Heart left ventricle (tissue), 16 donors: ENCODE data around the gene OR52W1. TPM values are rescaled to one million over a fixed set of nuclear protein-coding genes. Genes with fewer than 3 reads are reported as not detected.

Source experiments
- ATAC-seq, 4 donors: fragments of 200-7000 bp; cut with Tn5 transposase; one replicate each; pipeline ENCODE4 v1.9.1; 2020 to 2022; ENCODE audit warnings: moderate library complexity in 4 of 4, mild to moderate bottlenecking in 3 of 4, moderate number of reproducible peaks in 1 of 4
- DNase-seq, 5 donors: peaks; one replicate each; pipeline ENCODE4 v3.0.0-alpha.2; 2020
- H3K27ac ChIP-seq, 12 donors: fragments of 200-600 bp; sonication (generic) in 4 of 12; one replicate each; pipeline versions ENCODE4 v1.5.0 to v1.8.0; 2016 to 2022; ENCODE audit warnings: mild to moderate bottlenecking in 2 of 12
- H3K27me3 ChIP-seq, 9 donors: fragments of 200-600 bp; sonication (generic) in 2 of 9; one replicate each; pipeline versions ENCODE4 v1.5.1 to v1.8.0; 2016 to 2022; ENCODE audit warnings: mild to moderate bottlenecking in 3 of 9
- H3K36me3 ChIP-seq, 9 donors: fragments of 200-600 bp; sonication (generic) in 2 of 9; one replicate each; pipeline versions ENCODE4 v1.5.0 to v1.8.0; 2018 to 2022; ENCODE audit warnings: mild to moderate bottlenecking in 2 of 9
- H3K4me1 ChIP-seq, 12 donors: fragments of 200-600 bp; sonication (generic) in 4 of 12; one replicate each; pipeline versions ENCODE4 v1.5.0 to v1.8.0; 2016 to 2022; ENCODE audit warnings: mild to moderate bottlenecking in 3 of 12
- H3K4me3 ChIP-seq, 12 donors: fragments of 200-600 bp; sonication (generic) in 4 of 12; one replicate each; pipeline versions ENCODE4 v1.5.0 to v1.8.0; 2017 to 2022; ENCODE audit warnings: mild to moderate bottlenecking in 9 of 12, moderate library complexity in 4 of 12
- H3K9me3 ChIP-seq, 12 donors: fragments of 200-600 bp; sonication (generic) in 4 of 12; one replicate each; pipeline versions ENCODE4 v1.5.0 to v1.8.0; 2016 to 2022; ENCODE audit warnings: mild to moderate bottlenecking in 1 of 12
- CTCF ChIP-seq, 12 donors: fragments of 200-600 bp; sonication (generic) in 4 of 12; IDR thresholded peaks; one replicate each; pipeline versions ENCODE4 v1.5.0 to v1.8.0; 2018 to 2022; ENCODE audit warnings: antibody characterized with exemption in 12 of 12, mild to moderate bottlenecking in 5 of 12
- POLR2A ChIP-seq, 2 donors: fragments of 450-650 bp; IDR thresholded peaks; one replicate each; pipeline ENCODE4 v1.6.1; 2017; ENCODE audit warnings: antibody characterized with exemption in 2 of 2, mild to moderate bottlenecking in 2 of 2, moderate library complexity in 2 of 2
- WGBS, 4 donors: extraction: QIAGEN DNeasy Blood & Tissue Kit in 2 of 4; methylation state at CpG; one replicate each; pipeline versions ENCODE4 v1.1.5 to v1.1.7; 2013 to 2018; 5-methylcytosine and 5-hydroxymethylcytosine counted together
- intact Hi-C, 10 donors: fragments of 100-400 bp; cut with DNase I; formaldehyde crosslinking; loops; one replicate each; pipeline versions ENCODE4 v1.11.1 to v1.14.2; 2022
- polyA plus RNA-seq, 2 donors: library from polyadenylated mRNA; stranded (reverse); fragments of 200-250 nt; gene quantifications; one replicate each; pipeline ENCODE4 v1.2.3, GENCODE V29; 2013
- total RNA-seq, 9 donors: library from RNA; depleted of rRNA in 2 of 9; stranded (reverse); fragments of >200 nt in 2 of 9; fragmentation: NEBNext Ultra II Directional in 3 of 9; extraction: Animal tissue kit (Norgen Biotek cat#: 25700) in 3 of 9; gene quantifications; one replicate each; pipeline versions ENCODE4 v1.1.0 to v1.2.4, GENCODE V29; 2016 to 2023
- donor health status: ischemic (EF 13 %, LVEDD 7.1; RV severe dilation, severe dysfunction).
- donor health status: healthy with polysubstance abuse.
- donor health status: DM: no; HTN: yes; CAD: no.
- donor health status: DM: no; HTN: no; CAD: no.
- donor health status: ischemic (EF 25% LVEDD 6.9; RV normal size, moderate dysfunction).
- donor health status: ischemic (EF 25% LVEDD 5.7; RV mildly dilated, moderate dysfunction).
- donor health status: healthy.
- donor health status: DM: yes; HTN: yes; CAD: no.
- donor health status: ischemic (EF 35%, LVEDD 5.7; RV mildly dilated, moderate dysfunction).
- donor health status: nonischemic (EF 11% LVEDD 7.7; RV severe dilation, severe dysfunction).
- donor health status: DM: yes; HTN: yes; CAD: no.
- donor health status: PGD.
- donor health status: ischemic (EF 29% LVEDD 5.4; RV normal size, mild dysfunction).
- donor health status: nonischemic (EF 23%, LVEDD 6.1; RV moderate dilation, normal function).

OR52W1 gene
- total and polyA plus RNA-seq, 11 donors = not detected

GRCh38 chr11:6216501-6216900 is 17.5 kb downstream of the OR52W1 start:
- Histone ChIP-seq H3K27me3 (no peaks in the 10 kb centered on the region), H3K4me3 (no peak overlapping the region), H3K9me3 (no peaks in the 10 kb centered on the region), H3K36me3 (peaks cover 0 to 100% (median 96%) of the 10 kb centered on the region in 9 donors), H3K27ac (no peak overlapping the region), H3K4me1 (peaks cover 0 to 24% (median 0%) of the 10 kb centered on the region in 12 donors)
- no peak for TF ChIP-seq POLR2A (IDR thresholded peaks at IDR 0.05)
- TF ChIP-seq CTCF (IDR thresholded peaks at IDR 0.05) = no peak
- WGBS, 4 donors = 90 to 95% (median 94%) methylated on average over 4 of the region's 4 CpGs
- DNase-seq = no peak
- ATAC-seq = no peak
- intact Hi-C loops = no loop called here

GRCh38 chr11:6217722-6218121 is 18.7 kb downstream of the OR52W1 start:
- peaks cover 0 to 24% (median 1%) of the 10 kb centered on the region in 12 donors for H3K4me1 ChIP-seq
- intact Hi-C loops = no loop called here
- no peak for ATAC-seq
- no peak for TF ChIP-seq POLR2A (IDR thresholded peaks at IDR 0.05)
- TF ChIP-seq CTCF (IDR thresholded peaks at IDR 0.05) = no peak
- 88 to 94% (median 91%) methylated on average over 18 to 19 of the region's 19 CpGs for WGBS, 4 donors
- H3K27ac ChIP-seq = no peak overlapping the region
- DNase-seq = no peak
- H3K4me3 ChIP-seq = no peak overlapping the region
- H3K27me3 ChIP-seq = no peaks in the 10 kb centered on the region
- H3K9me3 ChIP-seq = no peaks in the 10 kb centered on the region
- H3K36me3 ChIP-seq = peaks cover 0 to 100% (median 96%) of the 10 kb centered on the region in 9 donors

- ATAC-seq (peak in 3 of 4 donors; percentile 79 to 90 (median 87)), DNase-seq (no peak)
- TF ChIP-seq CTCF (IDR thresholded peaks at IDR 0.05) (no peak), POLR2A (IDR thresholded peaks at IDR 0.05) (no peak)
- H3K4me1 ChIP-seq = peaks cover 0 to 24% (median 3%) of the 10 kb centered on the region in 12 donors
- H3K4me3 ChIP-seq = no peak overlapping the region
- 41 to 57% (median 49%) methylated on average over 2 of the region's 2 CpGs for WGBS, 4 donors
- no peaks in the 10 kb centered on the region for H3K9me3 ChIP-seq
- H3K36me3 ChIP-seq = peaks cover 0 to 100% (median 96%) of the 10 kb centered on the region in 9 donors
- no peaks in the 10 kb centered on the region for H3K27me3 ChIP-seq
- intact Hi-C loops = no loop called here
- peak overlapping the region in 8 of 12 donors; percentile 18 to 71 (median 46) for H3K27ac ChIP-seq
These were observed 20.3 kb downstream of the OR52W1 start for GRCh38 chr11:6219359-6219758.

- Histone ChIP-seq H3K27me3 (no peaks in the 10 kb centered on the region), H3K4me3 (no peak overlapping the region), H3K4me1 (peaks cover 3 to 43% (median 21%) of the 10 kb centered on the region in 12 donors), H3K9me3 (no peaks in the 10 kb centered on the region), H3K36me3 (peaks cover 0 to 56% (median 52%) of the 10 kb centered on the region in 9 donors), H3K27ac (peak overlapping the region in 1 of 12 donors; percentile 63)
- DNase-seq (no peak), ATAC-seq (no peak)
- intact Hi-C loops = no loop called here
- WGBS, 4 donors = 95 to 97% (median 96%) methylated on average over 17 of the region's 17 CpGs
- TF ChIP-seq CTCF (IDR thresholded peaks at IDR 0.05) (no peak), POLR2A (IDR thresholded peaks at IDR 0.05) (no peak)
These were observed 24.8 kb downstream of the OR52W1 start for GRCh38 chr11:6223854-6224253.
